Spleen (tissue), 11 donors: Measurements from ENCODE around the gene CCDC15. TPM values are rescaled to one million over a fixed set of nuclear protein-coding genes. Genes with fewer than 3 reads are reported as not detected.

Experiments
- DNase-seq: peaks from one replicate; pipeline ENCODE4 v3.0.0-alpha.2; 2020
- H3K27ac ChIP-seq, 8 donors: fragments of 200-600 bp; sonication (generic) in 7 of 8; 1 replicate in 4 of 8; 2 replicates in 4 of 8; pipeline versions ENCODE4 v1.5.0 to v1.8.0; 2016 to 2021; ENCODE audit warnings: inconsistent platforms in 4 of 8, mild to moderate bottlenecking in 4 of 8, moderate library complexity in 1 of 8
- H3K27me3 ChIP-seq, 7 donors: fragments of 200-600 bp; sonication (generic) in 6 of 7; replicated peaks in 1 of 7; 1 replicate in 4 of 7; 2 replicates in 3 of 7; pipeline versions ENCODE4 v1.5.0 to v1.8.0; 2016 to 2021; ENCODE audit warnings: inconsistent platforms in 3 of 7, mild to moderate bottlenecking in 1 of 7
- H3K36me3 ChIP-seq, 6 donors: fragments of 200-600 bp; sonication (generic) in 5 of 6; 1 replicate in 4 of 6; 2 replicates in 2 of 6; pipeline versions ENCODE4 v1.5.0 to v1.8.0; 2016 to 2021; ENCODE audit warnings: inconsistent platforms in 2 of 6
- H3K4me1 ChIP-seq, 6 donors: fragments of 200-600 bp; sonication (generic) in 5 of 6; 1 replicate in 3 of 6; 2 replicates in 3 of 6; pipeline versions ENCODE4 v1.5.0 to v1.8.0; 2016 to 2021; ENCODE audit warnings: inconsistent platforms in 3 of 6
- H3K4me3 ChIP-seq, 8 donors: fragments of 200-600 bp; sonication (generic) in 7 of 8; 1 replicate in 4 of 8; 2 replicates in 4 of 8; pipeline versions ENCODE4 v1.5.0 to v1.8.0; 2016 to 2021; ENCODE audit warnings: inconsistent platforms in 4 of 8, mild to moderate bottlenecking in 4 of 8, moderate library complexity in 2 of 8
- H3K9me3 ChIP-seq, 8 donors: fragments of 200-600 bp; sonication (generic) in 7 of 8; 1 replicate in 4 of 8; 2 replicates in 4 of 8; pipeline versions ENCODE4 v1.5.0 to v1.8.0; 2016 to 2021; ENCODE audit warnings: inconsistent platforms in 4 of 8
- CTCF ChIP-seq, 11 experiments: fragments of 200-600 bp in 7 of 11; fragments of 450-650 bp in 4 of 11; sonication (generic) in 4 of 11; IDR thresholded peaks in 8 of 11; conservative IDR thresholded peaks in 3 of 11; 1 replicate in 7 of 11; 2 replicates in 4 of 11; pipeline versions ENCODE4 v1.4.0 to v1.8.0; 2016 to 2021; ENCODE audit warnings: antibody characterized with exemption in 11 of 11, inconsistent platforms in 4 of 11, mild to moderate bottlenecking in 1 of 11
- POLR2A ChIP-seq, 3 donors: fragments of 450-650 bp; IDR thresholded peaks; one replicate each; pipeline ENCODE4 v1.5.1; 2017; ENCODE audit warnings: antibody characterized with exemption in 3 of 3, mild to moderate bottlenecking in 1 of 3
- POLR2AphosphoS5 ChIP-seq, 3 donors: sonication (generic); formaldehyde crosslinking; IDR thresholded peaks; one replicate each; pipeline ENCODE4 v1.5.1; 2017; ENCODE audit warnings: antibody characterized with exemption in 3 of 3
- WGBS, 5 donors: extraction: QIAGEN DNeasy Blood & Tissue Kit in 3 of 5; methylation state at CpG; one replicate each; pipeline versions ENCODE4 v1.1.5 to v1.1.7; 2013 to 2018; 5-methylcytosine and 5-hydroxymethylcytosine counted together
- intact Hi-C: fragments of 100-400 bp; cut with DNase I; formaldehyde crosslinking; loops from one replicate; pipeline ENCODE4 v1.15.0; 2023; ENCODE audit warnings: low total_unique reads
- polyA plus RNA-seq, 3 donors: library from polyadenylated mRNA; stranded (reverse); fragments of 200-250 nt; gene quantifications; one replicate each; pipeline ENCODE4 v1.2.1, GENCODE V29; 2013
- total RNA-seq, 7 donors: library from RNA; depleted of rRNA in 3 of 7; stranded (reverse); fragments of >200 nt in 3 of 7; fragmentation: NEBNext Ultra II Directional in 4 of 7; extraction: Animal tissue kit (Norgen Biotek cat#: 25700) in 4 of 7; gene quantifications; one replicate each; pipeline versions ENCODE4 v1.1.0 to v1.2.1, GENCODE V29; 2016 to 2021
- donor health status: healthy with polysubstance abuse.
- donor health status: DM: no; HTN: no; CAD: no; lungs with moderate emphysema.
- donor health status: DM: no; HTN: no; CAD: no.
- donor health status: Bipolar disorder and iron deficiency.
- donor health status: healthy.
- donor health status: DM: no; HTN: no; CAD: no.
- donor health status: DM: yes; HTN: yes; CAD: no.

Gene CCDC15
- total and polyA plus RNA-seq, 10 donors = 0.61 to 3.6 (median 2.2) TPM

- TF ChIP-seq CTCF (IDR thresholded peaks at IDR 0.05 in 8 of 11, conservative IDR thresholded peaks at IDR 0.05 in 3 of 11) (no peak), POLR2AphosphoS5 (IDR thresholded peaks at IDR 0.05) (no peak), POLR2A (IDR thresholded peaks at IDR 0.05) (no peak)
- peak overlapping the region in 1 of 8 donors; percentile 76 for H3K27ac ChIP-seq
- peak; percentile 74 for DNase-seq
Observed at GRCh38 chr11:125084057-125084416, 130.0 kb downstream of the CCDC15 start.

GRCh38 chr11:125084761-125085231 lies 130.8 kb downstream of the CCDC15 start:
- peak; percentile 69 for DNase-seq
- WGBS, 5 donors = 81 to 95% (median 88%) methylated on average over 8 of the region's 8 CpGs
- TF ChIP-seq POLR2AphosphoS5 (IDR thresholded peaks at IDR 0.05) (no peak), POLR2A (IDR thresholded peaks at IDR 0.05) (no peak), CTCF (IDR thresholded peaks at IDR 0.05 in 8 of 11, conservative IDR thresholded peaks at IDR 0.05 in 3 of 11) (no peak)

More at GRCh38 chr11:125084057-125084416, 130.0 kb downstream of the CCDC15 start:
- intact Hi-C loops = no loop called here
- H3K4me3 ChIP-seq = no peak overlapping the region
- H3K27me3 ChIP-seq = peaks cover 0 to 3% (median 0%) of the 10 kb centered on the region in 7 donors
- H3K9me3 ChIP-seq = no peaks in the 10 kb centered on the region
- 88 to 96% (median 95%) methylated on average over 11 of the region's 11 CpGs for WGBS, 5 donors
- H3K4me1 ChIP-seq = peaks cover 0 to 18% (median 0%) of the 10 kb centered on the region in 6 donors
- H3K36me3 ChIP-seq = peaks cover 0 to 87% (median 0%) of the 10 kb centered on the region in 6 donors

GRCh38 chr11:125085301-125086081 lies 131.5 kb downstream of the CCDC15 start:
- 84 to 93% (median 86%) methylated on average over 13 to 20 of the region's 20 CpGs for WGBS, 5 donors
- TF ChIP-seq POLR2AphosphoS5 (IDR thresholded peaks at IDR 0.05) = no peak
- TF ChIP-seq CTCF (IDR thresholded peaks at IDR 0.05 in 8 of 11, conservative IDR thresholded peaks at IDR 0.05 in 3 of 11) = no peak
- TF ChIP-seq POLR2A (IDR thresholded peaks at IDR 0.05) = no peak
- Histone ChIP-seq H3K27ac (no peak overlapping the region), H3K9me3 (no peaks in the 10 kb centered on the region), H3K36me3 (peaks cover 0 to 83% (median 0%) of the 10 kb centered on the region in 6 donors), H3K4me3 (no peak overlapping the region), H3K4me1 (peaks cover 0 to 18% (median 0%) of the 10 kb centered on the region in 6 donors), H3K27me3 (peaks cover 0 to 3% (median 0%) of the 10 kb centered on the region in 7 donors)
- intact Hi-C loops = no loop called here
- DNase-seq = peak; percentile 72

More at GRCh38 chr11:125084761-125085231, 130.8 kb downstream of the CCDC15 start:
- H3K27ac ChIP-seq = no peak overlapping the region
- H3K36me3 ChIP-seq = peaks cover 0 to 85% (median 0%) of the 10 kb centered on the region in 6 donors
- peaks cover 0 to 3% (median 0%) of the 10 kb centered on the region in 7 donors for H3K27me3 ChIP-seq
- H3K4me3 ChIP-seq = no peak overlapping the region
- no peaks in the 10 kb centered on the region for H3K9me3 ChIP-seq
- intact Hi-C loops = no loop called here
- peaks cover 0 to 18% (median 0%) of the 10 kb centered on the region in 6 donors for H3K4me1 ChIP-seq
